CD8-positive, alpha-beta memory T cell (primary cell): ENCODE data around the gene RNU6-7. TPM values are rescaled to one million over a fixed set of nuclear protein-coding genes. Genes with fewer than 3 reads are reported as not detected.

ENCODE experiments used
- CTCF ChIA-PET: fragments of 350-600 bp; sonication (Branson Sonifier 250); formaldehyde crosslinking; loops from one replicate; lab custom pipeline; 2021; ENCODE audit warnings: antibody characterized with exemption; lab: Charles Lee
- POLR2A ChIA-PET: fragments of 350-600 bp; sonication (Branson Sonifier 250); formaldehyde crosslinking; loops from one replicate; lab custom pipeline; 2021; ENCODE audit warnings: antibody characterized with exemption; lab: Charles Lee
- DNase-seq, 5 donors: peaks; one replicate each; pipeline versions ENCODE4 v3.0.0 to v3.0.0-alpha.2; 2020 to 2022; ENCODE audit warnings: mixed read lengths in 1 of 5
- H3K27ac ChIP-seq: one replicate; pipeline ENCODE4 v1.7.0; 2013; ENCODE audit warnings: low read depth, mild to moderate bottlenecking, low read length, moderate library complexity
- H3K27me3 ChIP-seq: 2 replicates; pipeline ENCODE4 v1.7.0; 2013; ENCODE audit warnings: low read length, mild to moderate bottlenecking; ENCODE audit not compliant: insufficient read depth, poor library complexity, severe bottlenecking
- H3K36me3 ChIP-seq: 2 replicates; pipeline ENCODE4 v1.7.0; 2013; ENCODE audit warnings: mild to moderate bottlenecking, low read length, moderate library complexity; ENCODE audit not compliant: insufficient read depth
- H3K4me1 ChIP-seq: 2 replicates; pipeline ENCODE4 v1.7.0; 2013; ENCODE audit warnings: mild to moderate bottlenecking, low read length, moderate library complexity; ENCODE audit not compliant: insufficient read depth
- H3K4me3 ChIP-seq: 2 replicates; pipeline ENCODE4 v1.7.0; 2013; ENCODE audit warnings: mild to moderate bottlenecking, low read length
- H3K9me3 ChIP-seq: 2 replicates; pipeline ENCODE4 v1.7.0; 2013; ENCODE audit warnings: mild to moderate bottlenecking, low read length
- H3K27ac Mint-ChIP-seq, 8 donors: one replicate each; pipeline ENCODE4 v1.8.0; 2020 to 2021; ENCODE audit warnings: mixed read lengths in 8 of 8, mild to moderate bottlenecking in 6 of 8, inconsistent platforms in 3 of 8, moderate library complexity in 3 of 8
- H3K27me3 Mint-ChIP-seq, 2 donors: one replicate each; pipeline ENCODE4 v1.8.0; 2020 to 2021; ENCODE audit warnings: mixed read lengths in 2 of 2, mild to moderate bottlenecking in 1 of 2, moderate library complexity in 1 of 2
- H3K36me3 Mint-ChIP-seq, 3 donors: one replicate each; pipeline ENCODE4 v1.8.0; 2020 to 2021; ENCODE audit warnings: mixed read lengths in 3 of 3, inconsistent platforms in 1 of 3, mild to moderate bottlenecking in 1 of 3
- H3K4me1 Mint-ChIP-seq, 3 donors: one replicate each; pipeline ENCODE4 v1.8.0; 2020 to 2021; ENCODE audit warnings: mixed read lengths in 3 of 3, inconsistent platforms in 1 of 3, mild to moderate bottlenecking in 1 of 3
- H3K4me3 Mint-ChIP-seq, 7 donors: one replicate each; pipeline ENCODE4 v1.8.0; 2020 to 2021; ENCODE audit warnings: mixed read lengths in 7 of 7, mild to moderate bottlenecking in 6 of 7, moderate library complexity in 4 of 7, inconsistent platforms in 2 of 7
- H3K9me3 Mint-ChIP-seq, 5 donors: one replicate each; pipeline ENCODE4 v1.8.0; 2020 to 2022; ENCODE audit warnings: mixed read lengths in 5 of 5, mild to moderate bottlenecking in 3 of 5, moderate library complexity in 2 of 5, inconsistent platforms in 1 of 5
- polyA plus RNA-seq: library from polyadenylated mRNA; unstranded; fragments of 300-500 nt; fragmentation: Illumina TruSeq; gene quantifications from one replicate; pipeline ENCODE4 v1.2.3, GENCODE V29; 2021
- total RNA-seq, 2 experiments: library from RNA; stranded (reverse); gene quantifications; one replicate each; pipeline ENCODE4 v1.2.3, GENCODE V29; 2021

Gene RNU6-7
- total and polyA plus RNA-seq, 3 experiments from 2014 or later = not detected

GRCh38 chr14:32186248-32186647 lies 15.6 kb upstream of the RNU6-7 start:
- Histone ChIP-seq H3K9me3 (no peaks in the 10 kb centered on the region), H3K4me3 (no peak overlapping the region), H3K4me1 (no peaks in the 10 kb centered on the region), H3K36me3 (no peaks in the 10 kb centered on the region), H3K27ac (no peak overlapping the region), H3K27me3 (no peaks in the 10 kb centered on the region)
- H3K4me3 Mint-ChIP-seq = no peak overlapping the region
- DNase-seq = no peak
- H3K4me1 Mint-ChIP-seq = no peaks in the 10 kb centered on the region
- H3K9me3 Mint-ChIP-seq = peaks cover 7 to 19% (median 13%) of the 10 kb centered on the region in 5 donors
- H3K36me3 Mint-ChIP-seq = no peaks in the 10 kb centered on the region
- H3K27ac Mint-ChIP-seq = no peak overlapping the region
- ChIA-PET CTCF (no interaction called here), POLR2A (no interaction called here)
- H3K27me3 Mint-ChIP-seq = peaks cover 13 to 40% of the 10 kb centered on the region in 2 donors

GRCh38 chr14:32189811-32190210 lies 12.0 kb upstream of the RNU6-7 start:
- no peaks in the 10 kb centered on the region for H3K4me1 ChIP-seq
- no peak overlapping the region for H3K27ac Mint-ChIP-seq
- H3K27me3 Mint-ChIP-seq = peaks cover 16 to 41% of the 10 kb centered on the region in 2 donors
- no peaks in the 10 kb centered on the region for H3K4me1 Mint-ChIP-seq
- H3K9me3 Mint-ChIP-seq = peaks cover 6 to 15% (median 11%) of the 10 kb centered on the region in 5 donors
- no peak overlapping the region for H3K4me3 ChIP-seq
- H3K27ac ChIP-seq = no peak overlapping the region
- no peaks in the 10 kb centered on the region for H3K36me3 ChIP-seq
- no peaks in the 10 kb centered on the region for H3K27me3 ChIP-seq
- CTCF ChIA-PET = no interaction called here
- H3K4me3 Mint-ChIP-seq = no peak overlapping the region
- no peaks in the 10 kb centered on the region for H3K36me3 Mint-ChIP-seq
- no peak for DNase-seq
- H3K9me3 ChIP-seq = no peaks in the 10 kb centered on the region
- POLR2A ChIA-PET = no interaction called here

GRCh38 chr14:32190673-32191072 lies 11.2 kb upstream of the RNU6-7 start:
- CTCF ChIA-PET = no interaction called here
- peaks cover 13 to 39% of the 10 kb centered on the region in 2 donors for H3K27me3 Mint-ChIP-seq
- Histone ChIP-seq H3K4me3 (no peak overlapping the region), H3K27ac (no peak overlapping the region), H3K27me3 (no peaks in the 10 kb centered on the region), H3K36me3 (no peaks in the 10 kb centered on the region), H3K9me3 (no peaks in the 10 kb centered on the region), H3K4me1 (no peaks in the 10 kb centered on the region)
- DNase-seq = no peak
- no peak overlapping the region for H3K4me3 Mint-ChIP-seq
- H3K27ac Mint-ChIP-seq = no peak overlapping the region
- POLR2A ChIA-PET = no interaction called here
- H3K36me3 Mint-ChIP-seq = no peaks in the 10 kb centered on the region
- peaks cover 0 to 9% (median 4%) of the 10 kb centered on the region in 5 donors for H3K9me3 Mint-ChIP-seq
- H3K4me1 Mint-ChIP-seq = no peaks in the 10 kb centered on the region

GRCh38 chr14:32192712-32193373 lies 9.0 kb upstream of the RNU6-7 start:
- no peak overlapping the region for H3K27ac ChIP-seq
- POLR2A ChIA-PET = no interaction called here
- no peaks in the 10 kb centered on the region for H3K4me1 ChIP-seq
- H3K9me3 ChIP-seq = no peaks in the 10 kb centered on the region
- H3K27ac Mint-ChIP-seq = no peak overlapping the region
- no peaks in the 10 kb centered on the region for H3K4me1 Mint-ChIP-seq
- H3K4me3 ChIP-seq = no peak overlapping the region
- no peak overlapping the region for H3K4me3 Mint-ChIP-seq
- DNase-seq = no peak
- no peaks in the 10 kb centered on the region for H3K27me3 ChIP-seq
- no peaks in the 10 kb centered on the region for H3K9me3 Mint-ChIP-seq
- CTCF ChIA-PET = no interaction called here
- peaks cover 9 to 38% of the 10 kb centered on the region in 2 donors for H3K27me3 Mint-ChIP-seq
- H3K36me3 ChIP-seq = no peaks in the 10 kb centered on the region
- H3K36me3 Mint-ChIP-seq = no peaks in the 10 kb centered on the region

GRCh38 chr14:32193532-32193931 lies 8.3 kb upstream of the RNU6-7 start:
- no peak for DNase-seq
- POLR2A ChIA-PET = no interaction called here
- Histone ChIP-seq H3K27me3 (no peaks in the 10 kb centered on the region), H3K9me3 (no peaks in the 10 kb centered on the region), H3K27ac (no peak overlapping the region), H3K36me3 (no peaks in the 10 kb centered on the region), H3K4me1 (no peaks in the 10 kb centered on the region), H3K4me3 (no peak overlapping the region)
- Mint-ChIP-seq H3K36me3 (no peaks in the 10 kb centered on the region), H3K27me3 (peaks cover 9 to 38% of the 10 kb centered on the region in 2 donors), H3K4me3 (no peak overlapping the region), H3K4me1 (no peaks in the 10 kb centered on the region), H3K27ac (no peak overlapping the region), H3K9me3 (no peaks in the 10 kb centered on the region)
- CTCF ChIA-PET = no interaction called here

- no peak overlapping the region for H3K4me3 Mint-ChIP-seq
- H3K4me1 ChIP-seq = no peaks in the 10 kb centered on the region
- no peaks in the 10 kb centered on the region for H3K9me3 ChIP-seq
- no peaks in the 10 kb centered on the region for H3K36me3 ChIP-seq
- ChIA-PET CTCF (no interaction called here), POLR2A (no interaction called here)
- H3K27ac Mint-ChIP-seq = no peak overlapping the region
- H3K27me3 Mint-ChIP-seq = peaks cover 5 to 38% of the 10 kb centered on the region in 2 donors
- H3K9me3 Mint-ChIP-seq = no peaks in the 10 kb centered on the region
- H3K27ac ChIP-seq = no peak overlapping the region
- H3K4me3 ChIP-seq = no peak overlapping the region
- peaks cover 0 to 6% (median 6%) of the 10 kb centered on the region in 3 donors for H3K4me1 Mint-ChIP-seq
- no peak for DNase-seq
- H3K27me3 ChIP-seq = no peaks in the 10 kb centered on the region
- no peaks in the 10 kb centered on the region for H3K36me3 Mint-ChIP-seq
Observed at GRCh38 chr14:32195636-32196035, 6.2 kb upstream of the RNU6-7 start.

- no peak overlapping the region for H3K27ac ChIP-seq
- no peaks in the 10 kb centered on the region for H3K9me3 ChIP-seq
- no peaks in the 10 kb centered on the region for H3K36me3 ChIP-seq
- Mint-ChIP-seq H3K27me3 (peaks cover 6 to 29% of the 10 kb centered on the region in 2 donors), H3K9me3 (no peaks in the 10 kb centered on the region), H3K27ac (no peak overlapping the region), H3K4me3 (peak overlapping the region in 1 of 7 donors; percentile 20), H3K4me1 (peaks cover 20 to 27% (median 26%) of the 10 kb centered on the region in 3 donors), H3K36me3 (peaks cover 0 to 8% (median 0%) of the 10 kb centered on the region in 3 donors)
- ChIA-PET POLR2A (no interaction called here), CTCF (interaction anchor here (1.1 kb wide), 1 partner anchor 121 kb away, joined by 4 read pairs; the partner anchor contains the start of gene ARHGAP5)
- peaks cover 6% of the 10 kb centered on the region for H3K4me1 ChIP-seq
- H3K4me3 ChIP-seq = no peak overlapping the region
- H3K27me3 ChIP-seq = no peaks in the 10 kb centered on the region
- DNase-seq = no peak
Observed at GRCh38 chr14:32197919-32198318, 3.9 kb upstream of the RNU6-7 start.

- H3K27ac ChIP-seq = no peak overlapping the region
- peaks cover 0 to 14% (median 0%) of the 10 kb centered on the region in 3 donors for H3K36me3 Mint-ChIP-seq
- H3K9me3 ChIP-seq = no peaks in the 10 kb centered on the region
- H3K4me3 Mint-ChIP-seq = peak overlapping the region; percentile 85 to 97 (median 92)
- no peak for DNase-seq
- no peaks in the 10 kb centered on the region for H3K36me3 ChIP-seq
- peaks cover 0 to 3% (median 0%) of the 10 kb centered on the region in 5 donors for H3K9me3 Mint-ChIP-seq
- peaks cover 16% of the 10 kb centered on the region for H3K4me1 ChIP-seq
- POLR2A ChIA-PET = interaction anchor here (0.7 to 3.0 kb wide), 2 partner anchors 124 kb away, joined by 7 to 21 read pairs; partner anchors contain the start of gene ARHGAP5
- H3K27ac Mint-ChIP-seq = peak overlapping the region in 7 of 8 donors; percentile 95 to 100 (median 99)
- H3K27me3 Mint-ChIP-seq = peaks cover 8 to 13% of the 10 kb centered on the region in 2 donors
- peaks cover 29 to 43% (median 40%) of the 10 kb centered on the region in 3 donors for H3K4me1 Mint-ChIP-seq
- CTCF ChIA-PET = interaction anchor here (0.7 to 1.3 kb wide), 4 partner anchors 10 to 116 kb away, joined by 3 to 5 read pairs (median 4); no protein-coding TSS in a partner anchor
- H3K27me3 ChIP-seq = no peaks in the 10 kb centered on the region
- peak overlapping the region; percentile 85 for H3K4me3 ChIP-seq
Observed at GRCh38 chr14:32200368-32201192, 1.3 kb upstream of the RNU6-7 start.
